CD14-positive monocyte (primary cell): ENCODE measurements around the gene PPP3R1. TPM values are rescaled to one million over a fixed set of nuclear protein-coding genes. Genes with fewer than 3 reads are reported as not detected.

Source experiments
- DNase-seq, 3 donors: peaks; one replicate each; pipeline ENCODE4 v3.0.0-alpha.2; 2011 to 2022
- H2AFZ ChIP-seq: 2 replicates; pipeline ENCODE4 v1.6.0; 2012; ENCODE audit warnings: mild to moderate bottlenecking, low read depth, low read length, inconsistent platforms; ENCODE audit not compliant: insufficient read depth, poor library complexity, severe bottlenecking
- H3K27ac ChIP-seq, 2 donors: 1 replicate in 1 of 2; 2 replicates in 1 of 2; pipeline ENCODE4 v1.5.1; 2012 to 2013; ENCODE audit warnings: low read length in 2 of 2, control low read depth in 1 of 2, inconsistent platforms in 1 of 2, low read depth in 1 of 2, mild to moderate bottlenecking in 1 of 2
- H3K27me3 ChIP-seq, 2 donors: one replicate each; pipeline versions ENCODE4 v1.6.0 to v1.6.1; 2011 to 2013; ENCODE audit warnings: low read length in 2 of 2; ENCODE audit not compliant: control insufficient read depth in 2 of 2, insufficient read depth in 2 of 2
- H3K36me3 ChIP-seq, 2 donors: replicated peaks in 1 of 2; 1 replicate in 1 of 2; 2 replicates in 1 of 2; pipeline versions ENCODE4 v1.5.1 to v1.6.1; 2012 to 2013; ENCODE audit warnings: low read length in 2 of 2, control low read depth in 1 of 2, inconsistent platforms in 1 of 2, mild to moderate bottlenecking in 1 of 2; ENCODE audit not compliant: insufficient read depth in 2 of 2, control insufficient read depth in 1 of 2
- H3K4me1 ChIP-seq, 2 donors: 1 replicate in 1 of 2; 2 replicates in 1 of 2; pipeline versions ENCODE4 v1.5.1 to v1.6.1; 2012 to 2013; ENCODE audit warnings: low read length in 2 of 2, control low read depth in 1 of 2, inconsistent platforms in 1 of 2, mild to moderate bottlenecking in 1 of 2, moderate library complexity in 1 of 2; ENCODE audit not compliant: insufficient read depth in 2 of 2, control insufficient read depth in 1 of 2
- H3K4me2 ChIP-seq: replicated peaks from 2 replicates; pipeline ENCODE3; 2012; ENCODE audit warnings: low read length, moderate library complexity, mild to moderate bottlenecking; ENCODE audit not compliant: poor library complexity, severe bottlenecking; ENCODE audit errors: extremely low read depth
- H3K4me3 ChIP-seq, 3 experiments: fragments of 200-600 bp in 1 of 3; sonication (generic) in 1 of 3; replicated peaks in 1 of 3; 1 replicate in 2 of 3; 2 replicates in 1 of 3; pipeline ENCODE4 v1.5.1; 2011 to 2013; ENCODE audit warnings: low read length in 3 of 3, mild to moderate bottlenecking in 3 of 3, control low read depth in 2 of 3, low read depth in 2 of 3, inconsistent platforms in 1 of 3, moderate library complexity in 1 of 3
- H3K79me2 ChIP-seq: 2 replicates; pipeline ENCODE4 v1.6.0; 2012; ENCODE audit warnings: mild to moderate bottlenecking, control low read depth, inconsistent platforms, low read length, moderate library complexity; ENCODE audit not compliant: insufficient read depth
- H3K9ac ChIP-seq: 2 replicates; pipeline ENCODE4 v1.6.0; 2017; ENCODE audit warnings: low read length, mild to moderate bottlenecking; ENCODE audit not compliant: insufficient read depth, poor library complexity, severe bottlenecking
- H3K9me3 ChIP-seq, 2 donors: replicated peaks in 1 of 2; 1 replicate in 1 of 2; 2 replicates in 1 of 2; pipeline versions ENCODE4 v1.5.1 to v1.6.1; 2012 to 2013; ENCODE audit warnings: low read length in 2 of 2, control low read depth in 1 of 2; ENCODE audit not compliant: control insufficient read depth in 1 of 2, insufficient read depth in 1 of 2
- H4K20me1 ChIP-seq: 2 replicates; pipeline ENCODE4 v1.6.0; 2012; ENCODE audit warnings: mild to moderate bottlenecking, low read length, control low read depth, moderate library complexity; ENCODE audit not compliant: insufficient read depth
- H3K27ac Mint-ChIP-seq, 7 donors: one replicate each; pipeline ENCODE4 v1.8.0; 2020; ENCODE audit warnings: mild to moderate bottlenecking in 7 of 7, mixed read lengths in 7 of 7, moderate library complexity in 6 of 7, inconsistent platforms in 2 of 7
- H3K27me3 Mint-ChIP-seq, 3 donors: one replicate each; pipeline ENCODE4 v1.8.0; 2021 to 2022; ENCODE audit warnings: low read depth in 3 of 3, mild to moderate bottlenecking in 3 of 3, mixed read lengths in 3 of 3, moderate library complexity in 3 of 3, inconsistent platforms in 1 of 3
- H3K36me3 Mint-ChIP-seq, 2 donors: one replicate each; pipeline ENCODE4 v1.8.0; 2020; ENCODE audit warnings: mixed read lengths in 2 of 2, inconsistent platforms in 1 of 2, mild to moderate bottlenecking in 1 of 2
- H3K4me1 Mint-ChIP-seq: one replicate; pipeline ENCODE4 v1.8.0; 2020; ENCODE audit warnings: mild to moderate bottlenecking, mixed read lengths
- H3K4me3 Mint-ChIP-seq, 2 donors: one replicate each; pipeline ENCODE4 v1.8.0; 2020; ENCODE audit warnings: mild to moderate bottlenecking in 2 of 2, mixed read lengths in 2 of 2, moderate library complexity in 1 of 2
- H3K9me3 Mint-ChIP-seq, 7 donors: one replicate each; pipeline ENCODE4 v1.8.0; 2020 to 2022; ENCODE audit warnings: mixed read lengths in 7 of 7, mild to moderate bottlenecking in 6 of 7, moderate library complexity in 6 of 7, inconsistent platforms in 2 of 7
- WGBS: methylation state at CpG from one replicate; pipeline ENCODE4 v1.1.5; 2013; ENCODE audit warnings: missing lambda C conversion rate; ENCODE audit not compliant: insufficient coverage; 5-methylcytosine and 5-hydroxymethylcytosine counted together
- intact Hi-C, 2 donors: fragments of 100-400 bp; cut with micrococcal nuclease; formaldehyde crosslinking; loops; one replicate each; pipeline versions ENCODE4 v1.15.0 to v1.15.1; 2023
- polyA plus RNA-seq, 3 donors: library from polyadenylated mRNA; depleted of rRNA in 1 of 3; unstranded in 2 of 3; stranded (reverse) in 1 of 3; fragments of 300-500 nt in 2 of 3; fragments of >200 nt in 1 of 3; fragmentation: Illumina TruSeq in 2 of 3; gene quantifications; 1 replicate in 2 of 3; 2 replicates in 1 of 3; pipeline ENCODE4 v1.2.3, GENCODE V29; 2012 to 2021
- TF ChIP-seq, protein P1 (sequence below): fragments of 200-600 bp; IDR thresholded peaks from one replicate; pipeline ENCODE4 v1.8.0; 2022; ENCODE audit warnings: antibody characterized with exemption, mild to moderate bottlenecking

PPP3R1 gene
- polyA plus RNA-seq, 3 donors, result 8.7 to 32.6 (median 10.7) TPM

DNA sequence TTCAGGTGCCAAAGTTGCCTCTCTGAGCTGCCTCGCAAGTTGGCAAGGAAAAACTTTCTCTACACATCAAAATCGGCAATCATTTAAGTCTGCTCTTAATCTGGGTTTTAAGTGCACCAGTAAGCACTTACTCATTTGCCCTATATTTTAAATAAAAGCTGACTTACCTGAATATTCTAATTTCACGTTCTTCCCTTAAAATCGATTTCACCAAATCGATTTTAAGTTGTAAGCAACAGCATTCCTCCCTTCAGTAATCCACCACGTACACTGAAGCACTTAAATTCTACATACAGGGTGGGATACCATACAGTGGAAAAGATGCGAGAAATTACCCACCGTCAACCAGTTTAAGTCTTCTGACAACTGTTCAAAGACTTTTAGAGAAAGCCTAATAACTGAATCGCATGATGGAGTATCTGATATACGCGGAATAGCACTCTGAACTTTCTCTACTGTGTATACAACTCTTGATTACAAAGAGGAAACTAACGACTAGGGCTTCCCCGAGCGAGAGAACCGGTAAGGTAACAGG lies 1.6 kb downstream of the PPP3R1 start:
- H3K4me1 Mint-ChIP-seq, result peaks cover 30% of the 10 kb centered on the region

DNA sequence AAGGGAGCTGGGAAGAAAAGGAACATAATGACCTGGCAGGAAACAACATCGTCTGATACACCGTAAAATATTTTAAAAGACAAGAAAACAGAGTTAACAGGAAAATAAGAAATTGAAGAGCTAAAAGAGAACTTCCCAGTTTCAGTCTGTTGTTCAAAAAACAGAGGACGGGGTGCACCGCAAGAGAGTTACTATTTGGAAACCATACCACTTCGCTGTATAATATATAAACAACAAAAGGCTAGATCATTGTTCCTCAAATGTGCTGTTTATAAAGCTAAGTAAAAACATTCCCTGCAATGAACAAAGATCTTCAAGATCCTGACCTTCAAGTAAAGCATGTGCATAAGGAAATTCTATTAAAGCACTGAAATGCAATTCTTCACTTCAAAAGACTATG lies 2.1 kb downstream of the PPP3R1 start:
- H3K36me3 Mint-ChIP-seq, result no peaks in the 10 kb centered on the region
- Histone ChIP-seq H3K9me3 (no peaks in the 10 kb centered on the region), H3K4me2 (peak overlapping the region; percentile 93), H3K27ac (peak overlapping the region; percentile 98 to 99), H3K9ac (peak overlapping the region; percentile 80), H3K36me3 (peaks cover 0 to 6% of the 10 kb centered on the region in 2 donors), H3K4me1 (peaks cover 49 to 62% of the 10 kb centered on the region in 2 donors), H4K20me1 (peaks cover 59% of the 10 kb centered on the region), H3K79me2 (peaks cover 88% of the 10 kb centered on the region), H3K27me3 (no peaks in the 10 kb centered on the region), H3K4me3 (peak overlapping the region; percentile 73 to 98 (median 97)), H2AFZ (no peak overlapping the region)
- peaks cover 0 to 2% (median 0%) of the 10 kb centered on the region in 3 donors for H3K27me3 Mint-ChIP-seq
- peaks cover 0 to 3% (median 0%) of the 10 kb centered on the region in 7 donors for H3K9me3 Mint-ChIP-seq
- WGBS, result no CpG with 5 or more reads among the region's 5 CpGs
- intact Hi-C loops, result loop anchor here (5.0 to 10.0 kb wide), 4 partner anchors 53 to 185 kb away; partner anchors contain the start of genes C1D (in 1 of the 2) and PNO1 (in 1 of the 2)
- peak; percentile 35 to 46 (median 39) for DNase-seq
- H3K4me1 Mint-ChIP-seq, result peaks cover 26% of the 10 kb centered on the region
- TF ChIP-seq, protein P1, sequence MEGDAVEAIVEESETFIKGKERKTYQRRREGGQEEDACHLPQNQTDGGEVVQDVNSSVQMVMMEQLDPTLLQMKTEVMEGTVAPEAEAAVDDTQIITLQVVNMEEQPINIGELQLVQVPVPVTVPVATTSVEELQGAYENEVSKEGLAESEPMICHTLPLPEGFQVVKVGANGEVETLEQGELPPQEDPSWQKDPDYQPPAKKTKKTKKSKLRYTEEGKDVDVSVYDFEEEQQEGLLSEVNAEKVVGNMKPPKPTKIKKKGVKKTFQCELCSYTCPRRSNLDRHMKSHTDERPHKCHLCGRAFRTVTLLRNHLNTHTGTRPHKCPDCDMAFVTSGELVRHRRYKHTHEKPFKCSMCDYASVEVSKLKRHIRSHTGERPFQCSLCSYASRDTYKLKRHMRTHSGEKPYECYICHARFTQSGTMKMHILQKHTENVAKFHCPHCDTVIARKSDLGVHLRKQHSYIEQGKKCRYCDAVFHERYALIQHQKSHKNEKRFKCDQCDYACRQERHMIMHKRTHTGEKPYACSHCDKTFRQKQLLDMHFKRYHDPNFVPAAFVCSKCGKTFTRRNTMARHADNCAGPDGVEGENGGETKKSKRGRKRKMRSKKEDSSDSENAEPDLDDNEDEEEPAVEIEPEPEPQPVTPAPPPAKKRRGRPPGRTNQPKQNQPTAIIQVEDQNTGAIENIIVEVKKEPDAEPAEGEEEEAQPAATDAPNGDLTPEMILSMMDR, result no peak
- H3K27ac Mint-ChIP-seq, result peak overlapping the region; percentile 97 to 99 (median 99)
- peak overlapping the region; percentile 98 to 99 for H3K4me3 Mint-ChIP-seq

More for the DNA sequence above, 1.6 kb downstream of the PPP3R1 start:
- Histone ChIP-seq H3K27me3 (no peaks in the 10 kb centered on the region), H3K4me3 (peak overlapping the region; percentile 73 to 98 (median 97)), H3K27ac (peak overlapping the region; percentile 98 to 99), H4K20me1 (peaks cover 54% of the 10 kb centered on the region), H3K9me3 (no peaks in the 10 kb centered on the region), H2AFZ (peak overlapping the region; percentile 8), H3K4me2 (peak overlapping the region; percentile 93), H3K79me2 (peaks cover 83% of the 10 kb centered on the region), H3K9ac (peak overlapping the region; percentile 80), H3K4me1 (peaks cover 50 to 62% of the 10 kb centered on the region in 2 donors), H3K36me3 (peaks cover 0 to 6% of the 10 kb centered on the region in 2 donors)
- Mint-ChIP-seq H3K9me3 (peaks cover 0 to 3% (median 0%) of the 10 kb centered on the region in 7 donors), H3K27me3 (peaks cover 0 to 2% (median 0%) of the 10 kb centered on the region in 3 donors), H3K4me3 (peak overlapping the region; percentile 98 to 99), H3K36me3 (no peaks in the 10 kb centered on the region), H3K27ac (peak overlapping the region; percentile 97 to 99 (median 99))
- TF ChIP-seq, protein P1, result no peak
- DNase-seq, result no peak
- 0% methylated on average over 2 of the region's 15 CpGs for WGBS
- intact Hi-C loops, result loop anchor here (5.0 to 10.0 kb wide), 4 partner anchors 53 to 186 kb away; partner anchors contain the start of genes C1D (in 1 of the 2) and PNO1 (in 1 of the 2)
